NCI-H460 (cell line): ENCODE data around the gene DHPS. TPM values are rescaled to one million over a fixed set of nuclear protein-coding genes. Genes with fewer than 3 reads are reported as not detected.

Experiments used
- DNase-seq: peaks from one replicate; pipeline ENCODE4 v3.0.0-alpha.2; 2016; ENCODE audit warnings: low read depth; ENCODE audit errors: extremely low read depth
- total RNA-seq: library from RNA; depleted of rRNA; stranded (reverse); fragments of >200 nt; shearing (Covaris generic); gene quantifications from 2 replicates; pipeline ENCODE4 v1.2.3, GENCODE V29; 2014

Gene DHPS
- total RNA-seq, 1 experiment from 2014 or later, result 83.6 TPM

DNA sequence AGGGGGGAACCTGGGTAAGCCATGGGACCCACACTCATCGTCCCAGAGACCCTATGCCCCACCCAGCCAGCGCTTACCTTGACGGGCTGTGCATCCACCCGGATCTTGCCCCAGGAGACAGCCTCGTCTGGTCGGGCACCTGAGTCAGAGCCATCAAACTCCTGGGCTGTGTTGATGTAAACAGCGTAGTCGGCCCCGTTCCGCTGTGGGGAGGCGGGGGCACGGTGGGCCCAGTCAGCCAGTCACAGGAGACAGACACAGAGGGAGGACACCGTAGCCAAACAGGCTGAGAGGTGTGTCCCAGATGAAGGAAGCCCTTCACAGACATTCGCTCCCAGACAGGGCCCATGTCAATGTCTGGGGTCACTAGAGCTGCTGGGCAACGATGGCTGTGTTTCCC lies 5.7 kb downstream of the DHPS start:
- DNase-seq, result no peak

DNA sequence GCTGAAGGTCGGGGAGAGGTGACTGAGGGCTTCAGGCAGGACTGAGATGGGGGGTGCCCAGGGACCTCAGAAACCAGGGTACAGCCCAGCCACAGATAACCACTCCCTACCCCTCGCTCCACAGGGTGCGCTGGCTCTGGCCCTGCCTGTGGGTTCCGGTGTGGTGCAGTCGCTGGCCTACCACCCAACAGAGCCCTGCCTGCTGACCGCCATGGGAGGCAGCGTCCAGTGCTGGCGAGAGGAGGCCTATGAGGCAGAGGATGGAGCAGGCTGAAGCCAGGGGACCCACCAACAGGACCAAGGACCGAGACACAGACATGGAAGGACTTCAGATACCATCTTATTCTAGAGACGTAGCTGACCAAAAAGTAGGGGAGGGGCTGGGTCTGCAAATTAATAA lies 6.3 kb downstream of the DHPS start:
- no peak for DNase-seq

DNA sequence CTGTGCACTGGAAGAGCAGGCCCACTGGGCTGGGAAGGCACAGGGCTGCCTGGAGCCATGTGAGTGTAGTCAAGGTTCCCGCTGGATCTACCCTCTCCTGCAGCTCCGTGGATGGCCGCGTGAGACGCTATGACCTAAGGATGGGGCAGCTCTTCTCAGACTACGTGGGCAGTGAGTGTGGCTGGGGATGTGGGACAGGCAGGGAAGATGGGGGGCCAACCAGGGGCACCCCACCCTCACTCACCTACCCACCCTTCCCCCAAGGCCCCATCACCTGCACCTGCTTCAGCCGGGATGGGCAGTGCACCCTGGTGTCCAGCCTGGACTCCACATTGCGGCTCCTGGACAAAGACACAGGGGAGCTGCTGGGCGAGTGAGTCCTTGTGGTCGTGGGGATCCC lies 8.9 kb downstream of the DHPS start:
- no peak for DNase-seq

DNA sequence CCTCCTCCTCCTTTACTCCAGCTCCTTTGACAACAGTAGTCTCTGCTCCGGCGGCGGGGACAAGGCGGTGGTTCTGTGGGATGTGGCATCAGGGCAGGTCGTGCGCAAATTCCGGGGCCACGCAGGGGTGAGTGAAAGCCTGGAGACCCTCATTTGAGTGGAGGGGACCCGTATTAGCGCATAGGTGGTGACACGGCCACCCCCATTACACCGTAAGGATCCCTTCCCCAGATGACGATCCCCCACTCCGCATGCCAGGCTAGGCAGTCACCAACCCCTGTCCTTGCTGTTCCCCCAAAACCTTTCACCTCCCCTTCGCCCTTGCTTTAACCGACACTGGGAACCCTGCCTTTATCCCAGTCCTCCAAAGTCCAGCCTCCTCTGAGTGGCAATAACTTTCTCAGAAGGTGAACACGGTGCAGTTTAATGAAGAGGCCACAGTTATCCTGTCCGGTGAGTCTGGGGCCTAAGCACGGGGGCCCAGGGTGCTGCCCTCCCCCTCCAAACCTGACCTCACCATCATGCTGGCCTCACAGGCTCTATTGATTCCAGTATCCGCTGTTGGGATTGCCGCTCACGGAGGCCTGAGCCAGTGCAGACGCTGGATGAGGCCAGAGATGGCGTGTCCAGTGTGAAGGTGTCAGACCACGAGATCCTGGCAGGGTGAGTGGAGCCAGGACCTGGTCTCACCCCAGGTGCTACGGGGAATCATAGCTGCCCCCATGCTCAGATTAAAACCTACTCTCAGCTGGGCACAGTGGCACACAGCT lies 11.3 kb downstream of the DHPS start:
- DNase-seq, result no peak

- peak; percentile 57 for DNase-seq
Observed at GRCh38 chr19:12669270-12670158, 12.2 kb downstream of the DHPS start.

- DNase-seq, result no peak
Observed at GRCh38 chr19:12668932-12669269, 12.8 kb downstream of the DHPS start.

DNA sequence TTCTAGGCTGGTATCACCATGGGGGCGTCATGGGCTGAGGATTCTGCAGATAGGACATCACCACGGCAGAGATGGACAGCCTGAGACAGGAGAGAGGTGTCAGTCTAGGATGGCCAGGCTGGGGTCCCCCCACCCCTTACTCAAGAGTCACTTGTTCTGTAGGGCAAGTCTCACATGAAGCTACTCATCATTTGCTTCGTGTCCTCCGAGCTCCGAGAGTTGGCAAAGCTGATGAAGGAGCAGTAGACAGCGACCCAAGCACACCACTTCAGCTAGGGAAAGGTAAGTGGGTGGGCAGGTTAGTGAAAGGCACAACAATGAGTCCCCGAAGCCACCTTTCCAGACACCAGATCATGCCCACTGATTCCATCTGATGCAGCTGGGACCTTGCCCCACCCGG lies 13.3 kb downstream of the DHPS start:
- DNase-seq, result no peak

- DNase-seq, result no peak
Observed at GRCh38 chr19:12667731-12668302, 13.9 kb downstream of the DHPS start.

DNA sequence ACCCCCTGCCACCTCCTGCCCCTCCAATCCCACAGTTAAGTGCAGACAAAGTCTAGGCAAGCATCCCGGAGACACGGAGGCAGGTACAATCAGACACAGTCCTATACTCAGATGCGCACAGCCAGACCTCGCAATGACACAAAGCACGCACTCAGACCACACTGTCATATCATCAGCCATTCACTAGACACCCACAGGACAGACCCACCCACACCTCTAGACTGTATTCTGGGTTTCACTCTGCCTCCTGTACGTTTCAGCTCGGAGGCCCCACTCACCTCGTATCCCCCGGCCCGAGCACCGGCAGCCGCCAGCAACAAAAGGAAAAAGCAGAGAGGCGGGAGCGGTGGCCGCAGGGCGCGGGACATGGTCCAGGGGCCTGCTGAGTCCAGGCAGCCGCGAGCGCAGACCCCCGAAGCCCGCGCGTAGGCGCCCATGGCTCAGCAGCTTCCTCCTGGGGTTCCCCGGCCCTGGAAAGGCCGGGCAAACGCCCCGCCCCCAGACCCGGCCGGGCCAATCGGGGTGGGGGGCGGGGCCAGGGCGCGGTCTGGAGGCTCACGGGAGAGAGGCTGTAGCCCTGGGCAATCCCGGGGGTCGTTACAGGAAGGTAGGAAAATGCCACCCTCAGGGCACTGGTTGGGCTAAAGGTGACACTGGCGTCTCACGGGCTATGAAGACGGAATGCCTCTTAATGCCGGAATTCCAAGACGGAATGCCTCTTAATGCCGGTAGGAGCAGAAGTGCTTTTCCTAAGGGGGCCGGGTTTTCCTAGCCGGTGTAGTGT lies 15.2 kb downstream of the DHPS start, which contains the start of the genes MAN2B1 and WDR83:
TSS of gene MAN2B1 (minus strand) at position 478 of the 784 bp plus-strand sequence. CDS start at position 437, 41 bp downstream.
TSS of gene WDR83 (plus strand) at position 543 of the 784 bp plus-strand sequence. CDS start 2,984 bp downstream, outside the sequence.
- DNase-seq, result peak; percentile 43

- DNase-seq, result no peak
Observed at GRCh38 chr19:12665671-12666264, 15.9 kb downstream of the DHPS start.

- no peak for DNase-seq
Observed at GRCh38 chr19:12665281-12665573, 16.5 kb downstream of the DHPS start.

DNA sequence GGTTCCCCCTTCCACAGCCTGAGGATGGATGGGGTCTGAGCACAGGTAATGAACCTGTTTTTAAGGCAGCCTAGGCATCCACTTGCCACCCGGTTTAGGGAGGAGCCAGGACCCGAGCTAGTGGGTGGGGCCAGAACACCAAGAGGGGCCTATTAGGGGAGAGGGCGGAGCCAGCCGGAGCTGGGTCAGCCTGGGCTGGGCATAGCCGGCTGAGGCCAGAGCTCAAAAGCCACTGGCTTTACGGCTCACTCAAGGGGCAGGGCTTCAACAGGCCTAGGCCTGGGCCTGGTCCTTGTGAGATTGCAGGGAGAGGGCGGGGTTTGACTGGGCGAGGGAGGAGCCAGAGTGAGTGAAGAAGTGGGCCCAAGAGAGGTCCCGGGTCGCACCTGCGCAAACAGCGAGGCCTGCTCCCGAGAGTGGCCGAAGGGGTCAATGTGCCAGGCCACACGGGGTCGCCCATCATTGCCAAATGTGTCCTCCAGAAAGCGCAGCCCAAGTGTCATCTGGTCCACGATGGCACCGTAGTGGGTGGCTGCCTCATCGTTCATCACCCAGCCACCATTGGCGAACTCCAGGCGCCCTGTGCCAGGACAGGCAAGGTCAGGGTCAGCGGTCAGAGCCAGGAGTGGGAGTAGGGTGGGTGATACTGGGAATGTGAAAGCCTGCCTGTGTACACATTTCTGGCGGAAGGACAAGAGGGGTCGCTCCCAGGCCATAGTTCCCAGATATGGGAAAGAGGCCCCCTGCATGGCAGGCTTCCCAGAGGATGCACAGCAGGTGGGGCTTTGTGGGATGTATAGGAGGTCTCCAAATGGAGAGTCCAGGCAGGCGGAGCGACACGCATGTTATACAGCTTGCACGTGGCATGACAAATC lies 17.0 kb downstream of the DHPS start:
- DNase-seq, result no peak

DNA sequence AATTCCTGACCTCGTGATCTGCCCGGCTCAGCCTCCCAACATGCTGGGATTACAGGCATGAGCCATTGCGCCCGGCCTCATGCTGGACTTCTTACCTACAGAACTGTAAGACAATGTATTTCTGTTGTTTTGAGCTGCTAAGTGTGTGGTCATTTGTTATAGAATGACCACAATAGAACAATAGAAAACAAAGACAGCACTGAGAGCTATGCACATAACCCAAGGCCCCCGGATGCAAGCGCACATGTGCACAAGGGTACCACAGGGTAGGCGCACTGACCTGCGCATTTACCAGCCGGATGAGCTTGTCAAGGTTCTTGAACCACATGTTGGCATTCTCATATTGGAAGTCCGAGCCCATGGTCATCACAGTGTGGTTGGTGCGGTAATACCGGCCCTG lies 20.7 kb downstream of the DHPS start:
- no peak for DNase-seq

- no peak for DNase-seq
Observed at GRCh38 chr19:12657966-12658365, 23.7 kb downstream of the DHPS start.

GRCh38 chr19:12656899-12657571 lies 24.6 kb downstream of the DHPS start:
- DNase-seq, result no peak

GRCh38 chr19:12655546-12655945 lies 26.1 kb downstream of the DHPS start:
- no peak for DNase-seq

- no peak for DNase-seq
Observed at GRCh38 chr19:12652219-12652618, 29.5 kb downstream of the DHPS start.

GRCh38 chr19:12649941-12650340 lies 31.7 kb downstream of the DHPS start:
- DNase-seq, result no peak

DNA sequence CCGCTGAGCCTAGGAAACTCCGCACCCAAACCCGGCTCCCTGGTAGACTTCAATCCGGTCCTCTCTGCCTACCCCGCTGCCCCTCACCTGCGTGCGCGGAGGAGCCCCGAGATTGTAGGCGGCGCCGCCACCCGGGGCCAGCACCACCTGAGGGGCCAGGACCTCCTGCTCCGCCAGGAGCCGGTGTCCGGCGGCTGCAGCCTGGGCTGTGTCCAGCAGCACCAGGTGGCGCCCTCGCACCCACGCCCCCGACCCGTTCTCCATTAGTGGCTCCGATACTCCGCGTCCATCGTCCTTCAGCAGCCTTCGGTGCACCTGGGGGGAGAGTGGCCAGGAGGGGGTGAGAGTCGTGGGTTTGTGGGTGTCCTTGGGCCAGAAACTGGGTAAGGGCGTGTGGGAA lies 33.6 kb downstream of the DHPS start:
- no peak for DNase-seq
